ENCODE measurements around the gene CTNNA3.

CTNNA3 gene

GRCh38 chr10:67664942-67665341 is 31.1 kb downstream of the CTNNA3 start:
- no peak for DNase-seq

GRCh38 chr10:67663449-67664087 is 32.4 kb downstream of the CTNNA3 start:
- DNase-seq: no peak

GRCh38 chr10:67662415-67662814 is 33.6 kb downstream of the CTNNA3 start:
- no peak for DNase-seq

- DNase-seq: no peak
Observed at GRCh38 chr10:67659497-67659896, 36.5 kb downstream of the CTNNA3 start.

GRCh38 chr10:67657775-67658174 is 38.2 kb downstream of the CTNNA3 start:
- no peak for DNase-seq

- no peak for DNase-seq
Observed at GRCh38 chr10:67650558-67650957, 45.4 kb downstream of the CTNNA3 start.

- DNase-seq: no peak
Observed at GRCh38 chr10:67648613-67649229, 47.3 kb downstream of the CTNNA3 start.

GRCh38 chr10:67630904-67631303 is 65.1 kb downstream of the CTNNA3 start:
- no peak for DNase-seq

GRCh38 chr10:67629461-67629971 is 66.5 kb downstream of the CTNNA3 start:
- DNase-seq: no peak

GRCh38 chr10:67622984-67623383 is 73.0 kb downstream of the CTNNA3 start:
- no peak for DNase-seq

GRCh38 chr10:67622511-67622910 is 73.5 kb downstream of the CTNNA3 start:
- DNase-seq: no peak

- DNase-seq: no peak
Observed at GRCh38 chr10:67621834-67622233, 74.2 kb downstream of the CTNNA3 start.

GRCh38 chr10:67618116-67618515 is 77.9 kb downstream of the CTNNA3 start:
- no peak for DNase-seq

- no peak for DNase-seq
Observed at GRCh38 chr10:67612577-67613537, 83.1 kb downstream of the CTNNA3 start.

GRCh38 chr10:67612176-67612575 is 83.8 kb downstream of the CTNNA3 start:
- no peak for DNase-seq

- no peak for DNase-seq
Observed at GRCh38 chr10:67609996-67610793, 85.8 kb downstream of the CTNNA3 start.

- DNase-seq: no peak
Observed at GRCh38 chr10:67608001-67608400, 88.0 kb downstream of the CTNNA3 start.

GRCh38 chr10:67607472-67607871 is 88.5 kb downstream of the CTNNA3 start:
- DNase-seq: no peak

GRCh38 chr10:67606572-67606971 is 89.4 kb downstream of the CTNNA3 start:
- no peak for DNase-seq

GRCh38 chr10:67603701-67604100 is 92.3 kb downstream of the CTNNA3 start:
- DNase-seq: no peak

- no peak for DNase-seq
Observed at GRCh38 chr10:67603086-67603485, 92.9 kb downstream of the CTNNA3 start.

- DNase-seq: no peak
Observed at GRCh38 chr10:67602268-67602950, 93.6 kb downstream of the CTNNA3 start.
